Skin of body (tissue), 3 donors: ENCODE data around the gene FRZB. TPM values are rescaled to one million over a fixed set of nuclear protein-coding genes. Genes with fewer than 3 reads are reported as not detected.

ENCODE experiments used
- DNase-seq: peaks from one replicate; lab custom pipeline; 2025; lab: John Stamatoyannopoulos, UW
- small RNA-seq: library from RNA; depleted of rRNA; stranded (forward); fragments of <200 nt; gene quantifications from one replicate; pipeline ENCODE3, GENCODE V24; 2014; ENCODE audit warnings: low replicate concordance
- total RNA-seq: library from RNA; depleted of rRNA; stranded (reverse); fragments of >200 nt; gene quantifications from one replicate; pipeline ENCODE4 v1.2.3, GENCODE V29; 2014

Gene FRZB
- total RNA-seq, 1 donor from 2014 or later: 8.1 TPM

DNA sequence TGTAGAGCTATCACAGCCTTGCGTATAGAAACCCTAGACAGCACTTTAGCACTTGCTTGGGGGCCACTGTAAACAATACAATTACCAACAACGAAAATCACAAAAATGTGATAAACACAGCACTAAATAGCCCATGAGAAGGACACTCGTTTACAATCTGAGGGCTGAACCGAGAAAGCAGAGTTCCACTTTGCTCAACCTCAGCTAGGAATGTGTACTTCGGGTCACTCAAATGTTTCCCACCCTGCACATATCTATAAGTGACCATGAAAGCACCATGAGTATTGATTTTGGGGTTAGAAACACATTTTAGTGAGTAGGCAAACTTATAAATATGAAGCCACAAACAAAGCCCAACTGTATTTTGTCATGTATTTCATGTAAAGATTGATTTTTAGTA is 62.3 kb downstream of the FRZB start:
- no peak for DNase-seq

DNA sequence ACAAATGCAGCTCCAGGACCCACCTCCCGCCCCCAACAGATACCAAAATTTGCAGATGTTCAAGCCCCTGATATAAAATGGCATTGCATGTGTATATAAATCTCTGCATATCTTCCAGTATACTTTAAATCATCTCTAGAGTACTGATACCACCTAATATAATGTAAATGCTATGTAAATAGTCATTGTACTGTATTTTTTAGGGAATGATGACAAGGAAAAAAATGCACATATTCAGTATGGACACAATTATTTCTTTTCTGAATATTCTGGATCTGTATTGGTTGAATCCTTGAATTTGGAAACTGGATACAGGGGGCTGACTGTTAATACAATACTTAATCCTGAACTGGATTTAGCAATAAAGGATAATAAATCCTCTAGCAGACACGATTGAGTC is 67.7 kb downstream of the FRZB start:
- DNase-seq: no peak

DNA sequence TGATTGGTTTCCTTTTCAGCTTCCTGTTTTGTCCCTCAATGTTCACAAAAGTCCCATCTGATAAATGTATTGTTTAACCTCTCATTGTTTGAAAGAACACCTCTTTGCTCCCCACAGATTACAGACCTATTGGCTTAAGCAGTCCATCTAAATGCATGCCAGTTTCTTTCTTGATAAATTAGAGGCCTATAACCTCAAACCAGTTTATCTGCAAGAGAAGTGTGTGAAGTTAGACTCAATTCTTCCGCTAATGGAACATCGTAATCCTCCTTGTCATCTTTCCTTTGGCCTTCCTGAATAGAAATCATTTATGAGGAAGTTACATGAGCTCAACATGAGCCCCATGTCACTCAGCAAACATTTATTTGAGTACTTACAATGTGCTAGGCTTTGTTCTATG is 74.0 kb downstream of the FRZB start:
- no peak for DNase-seq

DNA sequence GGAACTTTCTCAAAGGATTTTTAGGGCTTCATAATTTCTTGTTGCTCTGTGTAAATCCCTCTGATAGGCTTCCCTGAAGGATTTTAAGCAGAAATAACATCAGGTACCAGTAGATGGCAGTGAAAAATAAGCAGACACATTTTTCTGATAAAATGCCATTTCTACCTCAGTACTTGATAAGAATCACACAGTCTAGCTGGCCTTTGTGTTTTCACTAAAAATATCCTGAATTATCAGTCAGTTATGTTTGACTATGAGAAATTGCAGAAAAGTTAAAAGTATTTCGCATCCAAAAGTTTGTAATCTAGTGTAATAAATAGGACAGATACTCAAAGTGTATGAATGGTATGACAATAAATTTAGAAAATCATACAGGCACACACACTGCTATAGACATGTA is 81.7 kb downstream of the FRZB start:
- DNase-seq: peak; percentile 5

DNA sequence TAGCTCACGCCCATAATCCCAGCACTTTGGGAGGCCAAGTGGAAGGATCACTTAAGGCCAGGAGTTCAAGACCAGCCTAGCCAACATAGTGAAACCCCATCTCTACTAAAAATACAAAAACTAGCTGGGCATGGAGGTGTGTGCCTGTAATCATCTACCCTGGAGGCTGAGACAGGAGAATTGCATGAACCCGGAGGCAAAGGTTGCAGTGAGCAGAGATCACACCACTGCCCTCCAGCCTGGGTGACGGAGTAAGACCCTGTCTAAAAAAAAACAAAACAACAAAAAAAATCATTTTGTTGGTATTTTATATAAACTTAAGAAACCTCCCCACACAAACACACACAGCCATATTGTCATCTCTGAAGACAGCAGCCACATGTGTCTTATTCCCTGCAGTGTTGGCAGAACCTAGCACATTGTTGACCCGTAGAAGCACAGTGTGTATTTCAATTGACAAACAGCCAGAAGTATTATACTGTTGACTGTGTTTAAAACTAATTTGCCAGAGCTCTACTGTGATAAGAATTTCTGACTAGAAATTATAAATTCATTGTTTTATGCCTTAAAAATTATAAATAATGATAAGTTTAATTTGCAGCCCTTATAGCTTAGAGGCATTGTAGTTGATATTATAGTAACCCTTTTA is 82.3 kb downstream of the FRZB start:
- no peak for DNase-seq

Small RNAs within 50 kb of the gene (small RNA-seq; reads per million reads assigned to genes)
- gene RF00019 (not detected), gene RNU6-1122P (not detected)

Other genes with a start within 250 kb of the FRZB start
- gene DNAJC10, start 150.4 kb downstream of the FRZB start, total RNA-seq: 55.6 TPM
- gene NCKAP1, start 171.8 kb upstream of the FRZB start, total RNA-seq: 123 TPM
- gene DUSP19, start 212.1 kb upstream of the FRZB start, total RNA-seq: 4.4 TPM